ENCODE measurements around the gene IL22.

DNA sequence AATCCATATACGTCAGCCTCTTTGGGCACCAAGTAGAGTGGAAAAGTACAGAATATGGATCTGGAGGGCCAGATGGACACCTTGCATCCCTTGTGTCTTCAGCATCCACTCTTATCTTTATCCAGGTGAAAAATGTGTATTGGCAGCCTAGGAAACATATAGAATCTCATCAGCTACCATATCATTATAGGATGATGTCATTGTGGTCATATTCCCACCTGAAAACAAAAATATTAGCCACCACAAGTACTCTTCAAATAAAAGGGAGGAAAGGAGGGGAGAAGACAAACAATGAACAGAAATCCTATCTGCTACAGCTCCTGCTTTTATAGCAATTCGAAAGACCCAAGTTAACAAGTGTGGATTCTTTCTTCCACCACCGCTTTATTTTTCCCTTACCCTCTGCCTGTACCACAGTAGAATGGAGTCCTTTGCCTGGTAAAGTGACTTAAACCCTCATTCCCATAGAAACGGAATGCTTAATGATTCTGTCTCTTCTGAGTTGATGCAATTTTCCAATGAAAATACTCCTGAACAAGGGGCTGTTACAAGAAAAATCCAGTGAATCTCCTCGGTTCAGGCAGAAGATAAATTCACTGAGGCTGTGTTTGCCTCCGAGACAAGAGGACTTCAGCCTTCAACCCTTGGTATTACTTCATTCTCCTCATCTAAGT lies 14.0 kb downstream of the IL22 start:
- TF ChIP-seq, protein P1, sequence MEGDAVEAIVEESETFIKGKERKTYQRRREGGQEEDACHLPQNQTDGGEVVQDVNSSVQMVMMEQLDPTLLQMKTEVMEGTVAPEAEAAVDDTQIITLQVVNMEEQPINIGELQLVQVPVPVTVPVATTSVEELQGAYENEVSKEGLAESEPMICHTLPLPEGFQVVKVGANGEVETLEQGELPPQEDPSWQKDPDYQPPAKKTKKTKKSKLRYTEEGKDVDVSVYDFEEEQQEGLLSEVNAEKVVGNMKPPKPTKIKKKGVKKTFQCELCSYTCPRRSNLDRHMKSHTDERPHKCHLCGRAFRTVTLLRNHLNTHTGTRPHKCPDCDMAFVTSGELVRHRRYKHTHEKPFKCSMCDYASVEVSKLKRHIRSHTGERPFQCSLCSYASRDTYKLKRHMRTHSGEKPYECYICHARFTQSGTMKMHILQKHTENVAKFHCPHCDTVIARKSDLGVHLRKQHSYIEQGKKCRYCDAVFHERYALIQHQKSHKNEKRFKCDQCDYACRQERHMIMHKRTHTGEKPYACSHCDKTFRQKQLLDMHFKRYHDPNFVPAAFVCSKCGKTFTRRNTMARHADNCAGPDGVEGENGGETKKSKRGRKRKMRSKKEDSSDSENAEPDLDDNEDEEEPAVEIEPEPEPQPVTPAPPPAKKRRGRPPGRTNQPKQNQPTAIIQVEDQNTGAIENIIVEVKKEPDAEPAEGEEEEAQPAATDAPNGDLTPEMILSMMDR (IDR thresholded peaks at IDR 0.05): no peak
- no peak for TF ChIP-seq ZFX (IDR thresholded peaks at IDR 0.05; ENCODE audit: borderline replicate concordance)
